GM23338 (cell line): ENCODE results near the gene SLBP.

Experiments
- CREB1 ChIP-seq: fragments of 250-450 bp; sonication (Bioruptor Pico); IDR thresholded peaks from 2 replicates; pipeline ENCODE4 v1.5.0; 2020; ENCODE audit warnings: low read depth, mild to moderate bottlenecking, moderate library complexity
- CTCF ChIP-seq, 2 experiments: fragments of 200-600 bp in 1 of 2; sonication (generic) in 1 of 2; conservative IDR thresholded peaks; 2 replicates each; pipeline versions ENCODE4 v1.5.1 to v1.6.1; 2016 to 2017; ENCODE audit warnings: antibody characterized with exemption in 2 of 2, low read depth in 2 of 2, mild to moderate bottlenecking in 2 of 2, moderate library complexity in 1 of 2
- ETS1 ChIP-seq: IDR thresholded peaks from 2 replicates; pipeline ENCODE4 v1.6.1; 2016; ENCODE audit warnings: antibody characterized with exemption
- EZH2 ChIP-seq: fragments of 200-600 bp; sonication (generic); IDR thresholded peaks from one replicate; pipeline ENCODE4 v1.8.0; 2017; ENCODE audit warnings: antibody characterized with exemption, mild to moderate bottlenecking, low read depth; ENCODE audit not compliant: unreplicated experiment
- EZH2phosphoT487 ChIP-seq: fragments of 200-600 bp; sonication (generic); IDR thresholded peaks from one replicate; pipeline ENCODE4 v1.8.1; 2018; ENCODE audit warnings: antibody characterized with exemption; ENCODE audit not compliant: unreplicated experiment
- JUNB ChIP-seq: IDR thresholded peaks from one replicate; pipeline ENCODE4 v1.6.1; 2016; ENCODE audit warnings: antibody characterized with exemption; ENCODE audit not compliant: unreplicated experiment
- NANOG ChIP-seq: IDR thresholded peaks from 2 replicates; pipeline ENCODE4 v1.6.1; 2016; ENCODE audit warnings: antibody characterized with exemption, borderline replicate concordance
- POLR2AphosphoS5 ChIP-seq: IDR thresholded peaks from 2 replicates; pipeline ENCODE4 v1.6.1; 2016; ENCODE audit warnings: antibody characterized with exemption, low read depth
- REST ChIP-seq: IDR thresholded peaks from one replicate; pipeline ENCODE4 v1.6.1; 2018; ENCODE audit warnings: antibody characterized with exemption; ENCODE audit not compliant: unreplicated experiment
- STAT1 ChIP-seq: IDR thresholded peaks from one replicate; pipeline ENCODE4 v1.6.1; 2016; ENCODE audit warnings: antibody characterized with exemption; ENCODE audit not compliant: unreplicated experiment
- ZNF114 ChIP-seq: fragments of 250-450 bp; sonication (Bioruptor Pico); IDR thresholded peaks from 2 replicates; pipeline ENCODE4 v1.5.0; 2020; ENCODE audit warnings: mild to moderate bottlenecking, moderate library complexity
- ZNF331 ChIP-seq: fragments of 250-450 bp; sonication (Bioruptor Pico); IDR thresholded peaks from 2 replicates; pipeline ENCODE4 v1.5.0; 2020; ENCODE audit warnings: low read depth, mild to moderate bottlenecking, moderate library complexity
- ZNF462 ChIP-seq: fragments of 250-450 bp; sonication (Bioruptor Pico); IDR thresholded peaks from 2 replicates; pipeline ENCODE4 v1.5.0; 2020; ENCODE audit warnings: mild to moderate bottlenecking, moderate library complexity

GRCh38 chr4:1758306-1759121, 46.4 kb upstream of the SLBP start:
- TF ChIP-seq REST (no peak), CTCF (conservative IDR thresholded peaks at IDR 0.05; ENCODE audit: low read depth in 2 of 2) (no peak), EZH2 (no peak), POLR2AphosphoS5 (no peak), EZH2phosphoT487 (no peak), JUNB (no peak), CREB1 (CRISPR knock-in tag) (no peak), ZNF331 (CRISPR knock-in tag) (no peak), NANOG (no peak), ETS1 (no peak), ZNF114 (CRISPR knock-in tag) (no peak), ZNF462 (CRISPR knock-in tag) (no peak), STAT1 (no peak)
